NCI-H1048 (cell line): ENCODE measurements around the gene ACOX1.

ENCODE experiments used
- DNase-seq: peaks from one replicate; lab custom pipeline; 2025; lab: John Stamatoyannopoulos, UW

Gene ACOX1

GRCh38 chr17:75933808-75934207 lies 45.2 kb downstream of the ACOX1 start:
- no peak for DNase-seq

DNA sequence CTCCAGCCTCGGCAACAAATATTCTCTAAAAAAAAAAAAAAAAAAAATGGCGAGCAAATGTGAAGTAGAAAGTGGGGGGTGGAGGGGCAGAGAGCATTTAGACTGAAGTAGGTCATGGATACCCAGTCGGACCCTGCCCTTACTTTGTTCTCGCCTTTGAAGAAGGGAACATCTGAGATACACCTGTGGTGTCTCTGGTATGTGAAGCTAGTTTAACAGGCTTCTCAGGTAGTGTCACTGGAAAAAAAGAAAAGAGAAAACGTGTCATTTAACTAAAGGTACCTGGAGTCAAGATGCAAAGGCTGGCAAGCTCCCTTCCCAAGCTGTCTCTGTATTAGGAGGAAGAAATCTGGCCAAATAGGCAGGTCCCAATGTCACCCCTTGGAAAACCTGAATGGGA lies 46.1 kb downstream of the ACOX1 start:
- no peak for DNase-seq

DNA sequence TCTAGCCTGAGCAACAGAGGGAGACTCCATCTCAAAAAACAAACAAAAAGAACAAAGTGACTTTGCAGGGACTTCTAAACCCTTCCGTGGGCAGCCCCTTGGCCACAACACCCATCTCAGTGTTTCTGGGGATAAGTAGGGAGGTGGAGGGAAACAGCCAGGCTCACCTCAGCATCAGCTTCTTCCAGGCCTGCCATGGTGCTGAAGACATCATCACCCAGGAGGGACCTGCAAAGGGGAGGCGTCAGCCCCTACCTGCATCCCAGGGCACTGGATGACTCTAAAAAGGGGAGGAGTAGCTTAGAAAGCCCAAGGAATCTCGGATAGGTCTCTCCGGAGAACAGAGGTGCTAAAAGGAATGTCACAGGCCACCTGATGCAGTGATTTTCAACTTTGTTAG lies 47.9 kb downstream of the ACOX1 start:
- DNase-seq, result no peak

DNA sequence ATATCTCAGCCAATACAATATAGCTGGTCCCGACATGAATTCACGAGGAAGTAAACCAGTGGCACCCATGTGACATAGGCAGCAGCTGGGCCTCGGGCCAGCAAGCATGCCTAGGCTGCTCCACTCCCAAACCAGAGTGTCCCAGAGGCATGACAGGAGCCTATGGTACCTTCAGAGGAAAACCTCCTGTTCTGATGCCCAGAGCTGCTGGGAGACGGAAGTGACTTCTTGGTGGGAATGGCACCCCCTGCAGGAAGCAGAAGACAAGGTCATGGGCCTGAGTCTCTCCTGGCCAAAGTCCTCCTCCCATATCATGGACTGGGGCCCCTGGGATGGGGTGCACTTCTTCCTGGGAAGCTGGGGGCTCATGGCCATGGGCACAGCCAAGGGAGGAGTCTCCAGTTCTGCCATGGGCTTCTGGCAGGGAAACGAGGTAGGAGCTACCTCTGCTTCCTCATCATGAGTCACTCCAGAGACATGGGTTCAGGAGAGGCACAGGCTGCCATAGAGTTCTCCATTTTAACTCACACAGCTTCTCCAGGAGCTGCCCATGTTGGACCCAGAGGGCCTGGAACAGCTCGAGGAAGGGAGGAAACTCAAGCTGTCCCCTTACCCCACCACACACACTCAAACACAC lies 51.6 kb downstream of the ACOX1 start:
- DNase-seq, result no peak

DNA sequence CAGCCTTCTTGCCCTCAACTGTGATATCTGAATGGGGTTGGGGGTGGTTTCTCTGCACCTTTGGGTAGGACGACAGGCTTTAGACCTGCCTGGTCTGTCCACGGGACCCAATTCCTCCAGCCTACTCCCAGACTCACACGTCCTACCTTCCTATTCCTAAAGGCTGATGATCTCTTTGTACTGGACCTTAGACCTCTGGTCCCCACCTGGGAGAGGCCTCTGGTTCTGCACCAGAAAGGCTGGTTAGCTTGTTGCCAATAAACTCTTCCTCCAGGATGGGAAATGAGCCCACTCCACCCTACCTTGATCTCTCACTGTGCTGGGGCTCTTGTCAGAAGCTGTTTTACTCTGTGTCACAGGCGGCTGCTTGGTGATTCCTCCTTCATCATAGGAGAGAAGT lies 52.5 kb downstream of the ACOX1 start:
- DNase-seq, result no peak

DNA sequence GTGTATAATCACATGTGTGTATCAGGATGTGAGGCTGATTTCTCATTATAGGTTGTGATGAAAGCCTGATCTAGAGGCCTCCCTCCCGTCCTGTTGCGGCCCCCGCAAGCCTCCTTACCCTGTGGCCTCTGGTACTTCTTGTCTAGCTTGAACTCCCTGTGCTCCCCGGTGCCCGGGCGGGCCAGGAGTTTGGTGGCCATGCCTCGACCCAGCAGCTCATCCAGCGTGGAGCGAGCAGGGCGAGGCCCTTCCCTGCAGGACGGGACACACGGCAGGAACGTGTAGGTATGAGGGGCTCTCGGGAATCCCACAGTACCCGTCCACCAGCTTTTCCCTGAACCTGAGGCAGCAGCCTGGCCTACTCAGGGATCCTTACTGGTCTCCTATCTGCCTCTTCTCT lies 53.1 kb downstream of the ACOX1 start:
- DNase-seq, result no peak

GRCh38 chr17:75925103-75925502 lies 53.9 kb downstream of the ACOX1 start:
- no peak for DNase-seq

DNA sequence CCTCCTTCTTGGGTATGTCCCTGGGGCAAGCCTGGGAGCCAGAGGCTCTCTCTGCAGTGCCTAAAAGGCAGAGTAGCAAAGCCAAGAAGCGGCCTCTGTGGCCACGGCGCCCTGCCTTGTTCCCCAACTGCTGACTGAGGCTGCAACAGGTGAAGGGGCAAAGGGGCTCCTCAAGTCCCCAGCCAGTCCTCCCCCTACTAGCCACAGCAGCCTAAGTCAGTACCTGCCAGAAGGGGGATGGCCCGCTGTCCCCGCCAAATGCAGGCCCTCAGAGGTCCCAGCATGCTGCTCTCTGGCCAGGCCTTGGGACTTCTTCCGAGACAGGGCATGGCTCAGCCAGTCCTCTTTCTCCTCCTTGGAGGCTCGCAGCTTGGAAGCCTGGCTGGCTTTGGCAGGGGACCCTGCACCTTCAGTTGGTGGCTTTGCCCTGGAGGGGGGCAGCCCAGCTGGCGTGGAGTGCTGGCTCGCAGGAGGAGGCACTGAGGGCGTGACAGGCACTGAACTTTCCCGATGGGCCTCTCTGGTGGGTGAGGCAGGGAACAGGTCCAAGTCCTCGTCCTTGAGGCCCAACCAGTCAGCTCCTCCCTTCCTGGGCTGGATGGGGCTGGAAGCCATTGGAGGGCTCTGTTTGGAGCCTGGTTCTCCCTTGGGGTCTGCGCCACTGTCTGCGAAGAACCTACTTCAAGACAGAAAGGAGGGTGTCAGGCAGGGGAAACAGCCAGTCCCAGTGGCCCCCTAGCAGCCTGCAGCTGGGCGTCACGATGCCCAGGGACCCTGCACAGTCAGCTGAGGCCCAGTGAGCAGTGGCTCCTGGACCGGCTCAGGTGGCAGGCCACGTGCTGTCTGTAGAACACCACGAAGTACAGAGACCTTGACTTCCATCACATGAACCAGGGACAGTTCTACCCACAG lies 55.7 kb downstream of the ACOX1 start:
- no peak for DNase-seq

- no peak for DNase-seq
Measured at GRCh38 chr17:75922173-75922961, 56.6 kb downstream of the ACOX1 start.

DNA sequence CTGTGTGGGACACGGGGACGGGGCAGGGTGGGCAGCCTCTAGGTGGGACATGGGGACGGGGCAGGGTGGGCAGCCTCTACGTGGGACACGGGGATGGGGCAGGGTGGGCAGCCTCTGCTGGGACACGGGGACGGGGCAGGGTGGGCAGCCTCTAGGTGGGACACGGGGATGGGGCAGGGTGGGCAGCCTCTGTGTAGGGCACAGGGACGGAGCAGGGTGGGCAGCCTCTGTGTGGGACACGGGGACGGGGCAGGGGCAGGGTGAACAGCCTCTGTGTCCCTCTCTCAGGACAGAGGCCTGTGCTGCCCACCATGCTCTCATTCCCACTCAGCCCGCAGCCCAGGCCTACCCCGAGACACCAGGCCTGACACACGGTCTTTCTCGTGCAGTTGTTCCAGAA lies 57.4 kb downstream of the ACOX1 start:
- no peak for DNase-seq

DNA sequence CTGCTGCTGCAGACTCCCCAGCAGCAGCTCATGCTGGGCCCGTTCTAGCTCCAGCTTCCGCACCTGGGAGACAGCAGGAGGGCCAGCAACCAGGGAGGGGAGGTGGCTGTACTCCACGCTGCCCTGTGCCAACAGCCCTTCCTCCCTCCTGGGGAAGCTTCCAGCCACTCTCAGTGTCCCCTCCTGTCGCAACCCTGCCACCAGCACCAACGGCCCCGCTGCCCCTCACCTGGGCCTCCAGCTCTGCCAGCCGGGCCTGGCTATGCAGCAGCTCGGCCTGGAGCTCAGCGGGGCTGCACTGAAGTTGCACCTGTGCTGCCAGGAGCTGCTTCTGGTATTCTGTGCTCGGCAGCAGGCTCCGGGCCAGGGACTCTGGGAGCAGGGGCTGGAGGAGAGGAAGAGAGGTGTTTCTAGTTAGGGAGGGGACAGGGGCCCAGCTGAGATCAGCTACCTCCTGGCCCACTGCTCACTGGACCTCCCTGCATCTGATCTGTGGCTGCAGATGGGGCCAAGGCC lies 58.9 kb downstream of the ACOX1 start:
- no peak for DNase-seq

- DNase-seq, result no peak
Measured at GRCh38 chr17:75919611-75920010, 59.4 kb downstream of the ACOX1 start.

GRCh38 chr17:75917917-75918445 lies 61.0 kb downstream of the ACOX1 start:
- DNase-seq, result no peak

DNA sequence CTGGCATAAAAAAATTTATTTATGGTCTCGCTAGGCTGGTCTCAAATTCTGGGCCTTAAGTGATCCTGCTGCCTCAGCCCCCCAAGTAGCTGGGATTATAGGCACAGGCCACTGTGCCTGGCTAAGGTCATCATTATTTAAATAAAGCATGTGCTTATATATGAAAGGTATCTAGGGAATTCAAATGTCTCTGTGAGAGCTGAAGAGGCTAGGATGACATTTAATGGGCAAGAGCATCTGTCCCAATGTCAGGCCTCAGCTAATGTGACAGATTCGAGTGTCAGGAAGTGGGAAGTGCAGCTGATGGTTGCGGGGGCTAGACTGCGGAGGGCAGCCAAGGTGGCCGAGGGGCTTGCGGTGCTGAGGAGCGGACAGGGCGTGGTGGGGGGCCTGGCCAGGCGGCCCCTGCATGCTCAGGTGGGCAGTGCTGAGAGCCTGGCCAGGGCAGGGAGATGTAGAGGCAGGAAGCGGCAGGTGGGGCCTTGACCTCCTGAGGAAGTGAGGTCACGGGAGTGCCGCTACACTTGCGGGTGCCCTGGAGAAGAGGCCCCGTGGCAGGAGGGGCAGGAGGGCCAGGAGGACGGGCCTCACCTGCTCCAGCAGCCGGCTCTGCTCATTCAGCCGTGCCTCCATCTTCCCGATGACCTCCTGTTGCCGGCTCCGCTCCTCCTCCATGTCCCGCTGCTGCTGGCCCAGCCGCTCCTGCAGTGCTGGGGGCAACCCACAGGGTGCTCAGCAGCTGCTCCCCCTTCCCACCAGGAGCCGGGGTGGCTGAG lies 61.6 kb downstream of the ACOX1 start:
- DNase-seq, result no peak

GRCh38 chr17:75915268-75915667 lies 63.7 kb downstream of the ACOX1 start:
- DNase-seq, result no peak

DNA sequence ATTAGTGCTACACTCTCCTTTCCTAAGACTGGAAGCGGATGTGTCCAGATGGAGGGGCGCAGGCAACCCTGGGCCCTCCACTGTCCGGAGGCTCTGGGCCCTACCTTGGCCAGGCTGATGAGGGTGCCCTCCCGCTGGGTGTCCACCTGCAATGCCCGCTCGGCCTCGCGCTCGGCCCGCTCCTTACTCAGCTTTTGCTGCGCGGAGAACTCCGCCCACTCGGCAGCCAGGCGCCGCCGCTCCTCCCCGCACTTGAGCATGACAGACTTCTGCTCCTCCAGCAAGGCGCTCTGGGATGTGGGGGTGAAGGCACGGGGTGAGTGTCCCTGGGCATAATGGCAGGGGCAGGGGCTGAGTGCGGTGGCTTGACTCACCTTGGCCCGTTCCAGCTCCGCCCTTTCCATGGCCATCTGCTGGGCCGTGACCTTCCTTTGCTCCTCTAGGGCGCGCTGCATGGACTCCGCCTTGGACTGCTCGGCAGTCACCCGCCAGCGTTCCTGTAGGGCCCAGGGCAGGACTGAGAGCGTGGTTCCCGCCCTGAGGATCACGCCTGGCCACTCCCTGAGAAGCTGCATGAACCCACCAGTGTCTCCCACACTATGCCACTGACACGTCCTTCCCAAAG lies 64.2 kb downstream of the ACOX1 start:
- DNase-seq, result no peak

- DNase-seq, result no peak
Measured at GRCh38 chr17:75913537-75914210, 65.3 kb downstream of the ACOX1 start.

- no peak for DNase-seq
Measured at GRCh38 chr17:75910699-75911098, 68.3 kb downstream of the ACOX1 start.

- DNase-seq, result no peak
Measured at GRCh38 chr17:75909812-75910274, 69.1 kb downstream of the ACOX1 start.
